H1 (cell line): ENCODE results near the gene FHL2. TPM values are rescaled to one million over a fixed set of nuclear protein-coding genes. Genes with fewer than 3 reads are reported as not detected.

ENCODE experiments used
- CTBP2 ChIP-seq: IDR thresholded peaks from 2 replicates; pipeline ENCODE4 v1.7.0; 2011; ENCODE audit warnings: borderline replicate concordance, mild to moderate bottlenecking, moderate library complexity, mixed read lengths, low read length; ENCODE audit not compliant: insufficient read depth, insufficient read length
- CTCF ChIP-seq, 3 experiments: IDR thresholded peaks; 1 replicate in 2 of 3; 2 replicates in 1 of 3; pipeline versions ENCODE4 v1.5.1 to v1.6.1; 2011; ENCODE audit warnings: low read length in 3 of 3, mild to moderate bottlenecking in 3 of 3, inconsistent platforms in 2 of 3, low read depth in 1 of 3, moderate library complexity in 1 of 3; ENCODE audit not compliant: insufficient read depth in 1 of 3; ENCODE audit errors: control extremely low read depth in 1 of 3
- E2F6 ChIP-seq: IDR thresholded peaks from 2 replicates; pipeline ENCODE4 v1.6.1; 2012; ENCODE audit warnings: inconsistent platforms
- HDAC6 ChIP-seq: IDR thresholded peaks from one replicate; pipeline ENCODE4 v1.7.1; 2012; ENCODE audit warnings: low read depth, mild to moderate bottlenecking, inconsistent platforms, low read length, moderate library complexity
- JUN ChIP-seq: IDR thresholded peaks from 2 replicates; pipeline ENCODE4 v1.6.1; 2011; ENCODE audit warnings: low read depth, mild to moderate bottlenecking, improper control_type of control experiment, low read length
- MAX ChIP-seq: IDR thresholded peaks from 2 replicates; pipeline ENCODE4 v1.6.1; 2012; ENCODE audit warnings: inconsistent platforms
- RBBP5 ChIP-seq: IDR thresholded peaks from 2 replicates; pipeline ENCODE4 v1.7.1; 2012; ENCODE audit warnings: low read depth, mild to moderate bottlenecking, inconsistent platforms, low read length, moderate library complexity, borderline replicate concordance
- SUZ12 ChIP-seq: fragments of 200-600 bp; sonication (generic); IDR thresholded peaks from 2 replicates; pipeline ENCODE4 v1.6.1; 2012; ENCODE audit warnings: mild to moderate bottlenecking, inconsistent platforms, low read length, moderate library complexity, mixed read lengths
- polyA plus RNA-seq, 7 experiments: library from polyadenylated mRNA; depleted of rRNA in 3 of 7; stranded (reverse) in 5 of 7; unstranded in 2 of 7; fragments of >200 nt in 5 of 7; fragments of 200-250 nt in 2 of 7; gene quantifications; 1 replicate in 5 of 7; 2 replicates in 1 of 7; 4 replicates in 1 of 7; pipeline versions ENCODE4 v1.2.1 to v1.2.3, GENCODE V29; 2011 to 2013; ENCODE audit warnings: missing spikeins in 2 of 7, mixed read lengths in 2 of 7
- total RNA-seq: library from RNA; stranded (reverse); fragmentation: NEBNext Ultra II Directional; extraction: Animal tissue kit (Norgen Biotek cat#: 25700); gene quantifications from 2 replicates; pipeline ENCODE4 v1.2.1, GENCODE V29; 2021

FHL2 gene
- total and polyA plus RNA-seq, 2 of the 8 experiments (the other 6 are each of a cell fraction or from before 2014, with no cell fraction given), result 33.2 to 64.3 TPM

GRCh38 chr2:105373895-105374401, 24.9 kb downstream of the FHL2 start (continued):
- TF ChIP-seq SUZ12, result no peak
- TF ChIP-seq E2F6, result no peak
- TF ChIP-seq CTCF (IDR thresholded peaks at IDR 0.05; ENCODE audit: control extremely low read depth in 1 of 3, insufficient read depth in 1 of 3, low read depth in 1 of 3, low read length in 3 of 3), result no peak
- no peak for TF ChIP-seq JUN
- TF ChIP-seq MAX, result no peak
- TF ChIP-seq RBBP5, result no peak
- TF ChIP-seq CTBP2, result no peak
- no peak for TF ChIP-seq HDAC6
